Lung (tissue), 12 donors: ENCODE data around the gene RERE. TPM values are rescaled to one million over a fixed set of nuclear protein-coding genes. Genes with fewer than 3 reads are reported as not detected.
A peak's percentile ranks its signal among the peaks of the same experiment; 100 is the strongest.

ENCODE experiments used
- ATAC-seq: fragments of 200-7000 bp; cut with Tn5 transposase; one replicate; pipeline ENCODE4 v1.9.1; 2020; ENCODE audit warnings: moderate number of reproducible peaks; ENCODE audit not compliant: insufficient read depth, low FRiP score
- DNase-seq, 3 donors: peaks; one replicate each; pipeline ENCODE4 v3.0.0-alpha.2; 2013 to 2017
- H3K27ac ChIP-seq, 2 donors: one replicate each; pipeline ENCODE4 v1.5.1; 2013; ENCODE audit warnings: mild to moderate bottlenecking in 2 of 2, moderate library complexity in 2 of 2, control low read depth in 1 of 2, inconsistent platforms in 1 of 2, low read depth in 1 of 2, low read length in 1 of 2
- H3K27me3 ChIP-seq, 3 donors: one replicate each; pipeline ENCODE4 v1.5.1; 2013; ENCODE audit warnings: low read length in 2 of 3; ENCODE audit not compliant: control insufficient read depth in 3 of 3, insufficient read depth in 3 of 3
- H3K36me3 ChIP-seq, 4 donors: one replicate each; pipeline ENCODE4 v1.5.1; 2013; ENCODE audit warnings: low read length in 4 of 4, mild to moderate bottlenecking in 1 of 4, moderate library complexity in 1 of 4; ENCODE audit not compliant: control insufficient read depth in 4 of 4, insufficient read depth in 4 of 4
- H3K4me1 ChIP-seq, 5 donors: one replicate each; pipeline ENCODE4 v1.5.1; 2013; ENCODE audit warnings: low read length in 5 of 5, mild to moderate bottlenecking in 2 of 5, moderate library complexity in 1 of 5; ENCODE audit not compliant: control insufficient read depth in 5 of 5, insufficient read depth in 5 of 5
- H3K4me3 ChIP-seq: one replicate; pipeline ENCODE4 v1.5.1; 2013; ENCODE audit warnings: mild to moderate bottlenecking, control low read depth, moderate library complexity
- H3K9ac ChIP-seq, 2 donors: one replicate each; pipeline ENCODE4 v1.5.1; 2013; ENCODE audit warnings: low read length in 2 of 2, control low read depth in 1 of 2; ENCODE audit not compliant: insufficient read depth in 1 of 2
- H3K9me3 ChIP-seq, 4 donors: one replicate each; pipeline ENCODE4 v1.5.1; 2013; ENCODE audit warnings: low read length in 3 of 4, mild to moderate bottlenecking in 1 of 4, moderate library complexity in 1 of 4; ENCODE audit not compliant: control insufficient read depth in 4 of 4, insufficient read depth in 3 of 4
- WGBS, 2 donors: extraction: QIAGEN DNeasy Blood & Tissue Kit; methylation state at CpG; one replicate each; pipeline ENCODE4 v1.1.7; 2013; 5-methylcytosine and 5-hydroxymethylcytosine counted together
- polyA plus RNA-seq, 2 donors: library from polyadenylated mRNA; stranded (reverse); fragments of 200-250 nt; gene quantifications; one replicate each; pipeline ENCODE4 v1.2.1, GENCODE V29; 2013
- total RNA-seq, 2 donors: library from RNA; depleted of rRNA in 1 of 2; stranded (reverse); fragments of >200 nt in 1 of 2; gene quantifications; one replicate each; pipeline ENCODE4 v1.2.1, GENCODE V29; 2014 to 2021
- TF ChIP-seq, protein P1 (sequence below): IDR thresholded peaks from 2 replicates; pipeline ENCODE4 v1.5.1; 2012; ENCODE audit warnings: mild to moderate bottlenecking; ENCODE audit errors: control extremely low read depth, extremely low read depth
- donor health status: control.
- donor health status: control.
- donor health status: Bipolar disorder and iron deficiency.
- donor health status: healthy.
- donor health status: DM: yes; HTN: yes; CAD: no.

The RERE gene
- total and polyA plus RNA-seq, 4 donors, result 21.7 to 207 (median 57.5) TPM

DNA sequence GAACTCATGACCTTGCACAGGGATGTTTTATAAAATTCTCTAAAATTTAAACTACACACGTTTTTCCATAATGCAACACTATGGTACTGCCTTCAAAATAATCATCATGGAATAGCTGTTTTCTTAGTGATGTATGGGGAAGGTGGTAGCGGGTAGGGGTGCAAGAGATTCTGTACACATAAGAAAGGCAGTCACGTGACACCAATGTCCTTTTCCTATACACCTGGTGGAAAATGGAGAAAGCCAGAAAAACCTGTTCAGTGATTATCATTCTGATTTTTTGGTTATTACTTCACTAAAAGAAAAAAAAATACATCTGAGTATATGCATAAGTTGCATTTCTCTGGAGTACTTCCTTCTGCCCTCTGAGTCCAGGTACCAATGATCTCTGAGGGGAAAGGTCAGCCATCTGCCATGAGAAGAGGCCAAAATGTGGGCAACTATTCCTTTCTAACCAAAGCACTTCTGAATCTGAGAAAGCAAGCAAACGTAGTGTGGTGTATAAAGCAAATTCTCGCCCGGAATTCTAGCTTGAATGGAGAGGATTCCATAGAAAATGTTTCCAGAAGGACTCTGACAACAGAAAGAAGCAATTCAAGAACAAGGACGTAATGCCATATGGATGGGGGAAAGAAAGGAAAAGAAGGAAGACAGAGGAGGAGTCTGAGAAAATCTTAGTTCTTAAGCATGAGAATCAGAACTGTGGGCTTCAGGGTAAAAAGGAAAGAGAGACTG is 137.3 kb downstream of the RERE start:
- TF ChIP-seq, protein P1, sequence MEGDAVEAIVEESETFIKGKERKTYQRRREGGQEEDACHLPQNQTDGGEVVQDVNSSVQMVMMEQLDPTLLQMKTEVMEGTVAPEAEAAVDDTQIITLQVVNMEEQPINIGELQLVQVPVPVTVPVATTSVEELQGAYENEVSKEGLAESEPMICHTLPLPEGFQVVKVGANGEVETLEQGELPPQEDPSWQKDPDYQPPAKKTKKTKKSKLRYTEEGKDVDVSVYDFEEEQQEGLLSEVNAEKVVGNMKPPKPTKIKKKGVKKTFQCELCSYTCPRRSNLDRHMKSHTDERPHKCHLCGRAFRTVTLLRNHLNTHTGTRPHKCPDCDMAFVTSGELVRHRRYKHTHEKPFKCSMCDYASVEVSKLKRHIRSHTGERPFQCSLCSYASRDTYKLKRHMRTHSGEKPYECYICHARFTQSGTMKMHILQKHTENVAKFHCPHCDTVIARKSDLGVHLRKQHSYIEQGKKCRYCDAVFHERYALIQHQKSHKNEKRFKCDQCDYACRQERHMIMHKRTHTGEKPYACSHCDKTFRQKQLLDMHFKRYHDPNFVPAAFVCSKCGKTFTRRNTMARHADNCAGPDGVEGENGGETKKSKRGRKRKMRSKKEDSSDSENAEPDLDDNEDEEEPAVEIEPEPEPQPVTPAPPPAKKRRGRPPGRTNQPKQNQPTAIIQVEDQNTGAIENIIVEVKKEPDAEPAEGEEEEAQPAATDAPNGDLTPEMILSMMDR, result no peak
- no peaks in the 10 kb centered on the region for H3K9me3 ChIP-seq
- no peaks in the 10 kb centered on the region for H3K36me3 ChIP-seq
- peak overlapping the region in 1 of 2 donors; percentile 11 for H3K27ac ChIP-seq
- H3K9ac ChIP-seq, result peak overlapping the region in 1 of 2 donors; percentile 52
- ATAC-seq (no peak), DNase-seq (no peak)
- H3K4me3 ChIP-seq, result no peak overlapping the region
- no peaks in the 10 kb centered on the region for H3K27me3 ChIP-seq
- H3K4me1 ChIP-seq, result peaks cover 8 to 35% (median 16%) of the 10 kb centered on the region in 5 donors
- 61 to 77% methylated on average over 7 of the region's 7 CpGs for WGBS, 2 donors

DNA sequence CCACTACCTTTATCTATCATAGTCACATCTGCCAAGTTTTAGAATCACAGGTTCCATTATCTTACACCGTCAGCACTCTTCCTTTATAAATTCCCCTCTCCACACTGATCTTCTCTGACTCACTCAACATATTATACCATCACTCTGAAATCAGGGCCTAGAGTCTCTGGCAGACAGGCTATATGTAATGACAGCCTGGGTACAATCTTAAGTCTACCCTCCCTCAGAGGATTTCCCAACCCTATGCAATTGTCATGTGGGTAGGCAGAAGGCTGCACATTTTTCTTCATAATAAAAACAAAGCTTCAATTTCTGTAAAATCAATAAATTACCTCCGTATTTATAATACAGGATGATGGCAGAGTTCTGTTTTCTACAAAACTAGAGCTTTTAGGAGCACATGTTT is 138.0 kb downstream of the RERE start:
- H3K27ac ChIP-seq, result no peak overlapping the region
- peaks cover 6 to 35% (median 20%) of the 10 kb centered on the region in 5 donors for H3K4me1 ChIP-seq
- ATAC-seq (no peak), DNase-seq (no peak)
- WGBS, 2 donors, result 70 to 78% methylated on average over 2 of the region's 2 CpGs
- no peaks in the 10 kb centered on the region for H3K36me3 ChIP-seq
- no peaks in the 10 kb centered on the region for H3K9me3 ChIP-seq
- no peak overlapping the region for H3K9ac ChIP-seq
- no peaks in the 10 kb centered on the region for H3K27me3 ChIP-seq
- TF ChIP-seq, protein P1, result no peak
- no peak overlapping the region for H3K4me3 ChIP-seq

DNA sequence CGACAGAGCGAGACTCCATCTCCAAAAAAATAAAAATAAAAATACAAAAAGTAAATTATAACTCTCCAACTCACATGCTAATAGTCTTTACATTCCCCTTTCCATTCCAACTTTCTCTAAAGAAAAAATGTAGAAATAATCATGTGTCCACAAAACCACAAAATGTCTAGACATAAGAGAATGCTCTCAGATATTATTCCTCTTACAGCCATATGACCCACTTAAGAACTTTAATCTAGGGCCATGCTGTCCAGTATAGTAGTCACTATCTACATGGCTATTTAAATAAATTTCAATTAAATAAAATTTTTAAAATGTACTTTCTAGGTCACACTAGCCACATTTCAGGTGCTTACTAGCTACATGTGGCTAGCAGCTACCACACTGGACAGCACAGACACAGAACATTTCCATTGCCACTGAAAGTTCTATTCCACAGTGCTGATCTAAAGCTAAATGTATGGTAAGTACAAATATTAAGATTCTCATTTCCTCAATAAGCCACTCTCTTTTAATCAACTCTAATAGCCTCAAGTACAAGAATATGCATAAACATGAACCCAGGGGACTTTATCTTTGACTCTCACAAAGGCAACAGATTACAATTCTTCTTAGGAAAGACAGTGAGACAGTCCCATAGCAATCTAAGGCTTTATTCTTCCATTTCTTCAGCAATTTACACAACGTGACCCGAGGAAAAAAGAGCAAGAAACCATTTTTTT is 138.6 kb downstream of the RERE start:
- WGBS, 2 donors, result 83 to 87% methylated on average over 4 of the region's 4 CpGs
- H3K36me3 ChIP-seq, result no peaks in the 10 kb centered on the region
- no peak overlapping the region for H3K27ac ChIP-seq
- H3K27me3 ChIP-seq, result no peaks in the 10 kb centered on the region
- no peak overlapping the region for H3K4me3 ChIP-seq
- H3K4me1 ChIP-seq, result peaks cover 6 to 35% (median 20%) of the 10 kb centered on the region in 5 donors
- no peak overlapping the region for H3K9ac ChIP-seq
- TF ChIP-seq, protein P1, result no peak
- DNase-seq, result no peak
- ATAC-seq, result no peak
- H3K9me3 ChIP-seq, result no peaks in the 10 kb centered on the region
